ELF-1 (cell line): ENCODE results near the gene C5orf15.
"Not testable (repeated sequence)": the region's sequence is repeated elsewhere in the genome, so short reads cannot be mapped to it uniquely, and the experiment has no call there.

Experiments
- DNase-seq: peaks from one replicate; pipeline ENCODE4 v3.0.0-alpha.2; 2016; ENCODE audit warnings: low read depth, low spot score

C5orf15 gene

GRCh38 chr5:133938039-133938821, 30.2 kb downstream of the C5orf15 start:
- no peak for DNase-seq

GRCh38 chr5:133937628-133938027, 30.8 kb downstream of the C5orf15 start:
- DNase-seq, result not testable (repeated sequence)

GRCh38 chr5:133936651-133937015, 31.8 kb downstream of the C5orf15 start:
- no peak for DNase-seq

- not testable (repeated sequence) for DNase-seq
Measured at GRCh38 chr5:133935991-133936650, 32.3 kb downstream of the C5orf15 start.

GRCh38 chr5:133935667-133935940, 32.8 kb downstream of the C5orf15 start:
- no peak for DNase-seq

GRCh38 chr5:133934822-133935666, 33.4 kb downstream of the C5orf15 start:
- DNase-seq, result no peak

GRCh38 chr5:133934311-133934710, 34.1 kb downstream of the C5orf15 start:
- no peak for DNase-seq

GRCh38 chr5:133933670-133934295, 34.6 kb downstream of the C5orf15 start:
- no peak for DNase-seq

- DNase-seq, result no peak
Measured at GRCh38 chr5:133933169-133933509, 35.3 kb downstream of the C5orf15 start.

- no peak for DNase-seq
Measured at GRCh38 chr5:133932441-133933168, 35.8 kb downstream of the C5orf15 start.

GRCh38 chr5:133931546-133931945, 36.9 kb downstream of the C5orf15 start:
- DNase-seq, result no peak

- no peak for DNase-seq
Measured at GRCh38 chr5:133930813-133931090, 37.7 kb downstream of the C5orf15 start.

- DNase-seq, result no peak
Measured at GRCh38 chr5:133930061-133930812, 38.2 kb downstream of the C5orf15 start.

- DNase-seq, result no peak
Measured at GRCh38 chr5:133928587-133929393, 39.6 kb downstream of the C5orf15 start.

GRCh38 chr5:133927300-133928180, 40.9 kb downstream of the C5orf15 start:
- no peak for DNase-seq

GRCh38 chr5:133926489-133927299, 41.7 kb downstream of the C5orf15 start:
- DNase-seq, result no peak

- DNase-seq, result peak; percentile 79
Measured at GRCh38 chr5:133925866-133926488, 42.4 kb downstream of the C5orf15 start.

- no peak for DNase-seq
Measured at GRCh38 chr5:133925269-133925668, 43.2 kb downstream of the C5orf15 start.
